Activated T-cell treated with anti-CD3 and anti-CD28 coated beads for 48 hours (primary cell): ENCODE data around the gene S1PR5.
"Not testable (repeated sequence)": the region's sequence is repeated elsewhere in the genome, so short reads cannot be mapped to it uniquely, and the experiment has no call there.

Experiments used
- DNase-seq: peaks from one replicate; pipeline ENCODE4 v3.0.0-alpha.2; 2020; ENCODE audit warnings: low read depth

The S1PR5 gene, protein sequence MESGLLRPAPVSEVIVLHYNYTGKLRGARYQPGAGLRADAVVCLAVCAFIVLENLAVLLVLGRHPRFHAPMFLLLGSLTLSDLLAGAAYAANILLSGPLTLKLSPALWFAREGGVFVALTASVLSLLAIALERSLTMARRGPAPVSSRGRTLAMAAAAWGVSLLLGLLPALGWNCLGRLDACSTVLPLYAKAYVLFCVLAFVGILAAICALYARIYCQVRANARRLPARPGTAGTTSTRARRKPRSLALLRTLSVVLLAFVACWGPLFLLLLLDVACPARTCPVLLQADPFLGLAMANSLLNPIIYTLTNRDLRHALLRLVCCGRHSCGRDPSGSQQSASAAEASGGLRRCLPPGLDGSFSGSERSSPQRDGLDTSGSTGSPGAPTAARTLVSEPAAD

GRCh38 chr19:10517361-10517759, at the start of gene S1PR5:
S1PR5 (minus strand) TSS chr19:10517447; CDS start chr19:10515011, 2,436 bp downstream.
- DNase-seq: no peak

DNA sequence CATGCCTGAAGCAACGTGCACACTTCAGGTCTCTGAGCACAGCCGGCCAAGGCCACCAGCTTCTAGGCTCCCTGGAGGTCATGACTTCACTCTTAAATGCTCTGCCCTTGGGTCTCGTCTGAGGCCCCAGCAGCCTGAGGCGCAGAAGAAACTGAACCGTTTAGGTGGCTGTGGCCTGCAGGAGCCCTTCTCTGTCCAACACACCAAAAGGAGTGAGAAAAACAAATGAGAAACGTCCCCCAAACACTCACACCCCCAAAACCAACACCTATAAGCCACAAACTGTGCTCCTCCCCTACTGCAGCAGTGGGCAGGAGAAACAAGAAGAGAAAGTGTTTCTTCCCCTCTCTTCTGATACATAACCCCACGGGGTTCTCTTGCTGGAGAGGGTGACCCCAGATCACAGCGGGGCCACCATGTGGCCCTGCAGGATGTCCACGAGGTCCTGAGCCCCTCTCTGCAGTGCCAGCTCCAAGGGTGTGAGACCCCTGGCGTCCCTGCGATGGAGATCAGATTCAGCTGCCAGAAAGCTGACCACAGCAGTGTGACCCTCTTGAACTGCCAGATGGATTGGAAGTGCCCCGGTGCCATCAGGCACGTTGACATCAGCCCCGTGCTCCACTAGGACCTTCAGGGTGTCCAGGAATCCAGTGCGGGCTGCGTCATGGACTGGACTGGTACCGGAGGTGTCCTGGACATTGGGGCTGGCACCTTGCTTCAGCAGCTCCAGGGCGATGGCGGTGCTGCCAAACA, 49.6 kb upstream of the S1PR5 start:
- DNase-seq: peak; percentile 52

GRCh38 chr19:10566408-10566657, 49.1 kb upstream of the S1PR5 start:
- DNase-seq: no peak

DNA sequence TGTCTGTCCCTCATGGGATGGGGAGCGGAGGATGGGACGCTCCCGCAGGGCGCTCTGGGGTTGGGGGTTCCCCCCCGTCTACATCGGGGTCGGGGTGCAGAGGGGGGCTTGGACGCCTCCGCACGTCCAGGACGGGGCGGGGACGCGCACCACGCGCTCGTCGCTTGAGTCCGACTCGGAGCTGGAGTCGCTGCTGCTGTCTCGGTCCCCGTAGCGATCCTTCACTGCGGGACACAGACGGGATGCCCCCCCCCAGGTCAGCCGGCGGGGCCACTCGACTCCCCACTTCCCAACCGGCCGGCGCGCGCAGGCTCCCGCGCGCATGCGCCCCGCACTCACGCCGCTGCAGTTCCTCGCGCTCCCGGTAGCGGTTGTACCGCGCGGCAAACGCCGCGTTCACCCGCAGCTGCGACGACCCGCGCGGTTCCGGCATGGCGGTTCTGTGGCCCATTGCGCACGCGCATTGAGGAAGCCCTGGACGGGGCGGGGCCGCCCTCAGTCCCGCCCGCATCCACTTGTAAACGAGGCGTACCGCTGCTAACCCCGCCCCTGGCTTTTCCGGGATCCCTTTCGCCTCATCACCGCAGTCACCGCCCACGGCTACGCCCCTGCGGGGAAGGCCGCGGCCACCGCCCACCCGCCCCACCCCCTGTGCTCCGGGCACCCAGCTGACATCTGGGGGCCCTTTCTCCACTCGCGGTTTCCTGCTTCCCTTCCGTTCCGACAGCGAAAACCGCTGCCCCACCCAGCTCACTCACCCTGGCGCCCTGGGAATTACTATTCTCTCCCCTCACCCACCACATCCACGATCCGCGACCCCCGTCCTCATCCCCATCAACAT, 48.5 kb upstream of the S1PR5 start, which contains the start of gene KRI1:
Gene KRI1 (minus strand): TSS at position 444 of the 841 bp plus-strand sequence. CDS start 11 bp downstream, at position 433.
- DNase-seq: peak; percentile 99

GRCh38 chr19:10565028-10565566, 47.9 kb upstream of the S1PR5 start:
- DNase-seq: peak; percentile 52

DNA sequence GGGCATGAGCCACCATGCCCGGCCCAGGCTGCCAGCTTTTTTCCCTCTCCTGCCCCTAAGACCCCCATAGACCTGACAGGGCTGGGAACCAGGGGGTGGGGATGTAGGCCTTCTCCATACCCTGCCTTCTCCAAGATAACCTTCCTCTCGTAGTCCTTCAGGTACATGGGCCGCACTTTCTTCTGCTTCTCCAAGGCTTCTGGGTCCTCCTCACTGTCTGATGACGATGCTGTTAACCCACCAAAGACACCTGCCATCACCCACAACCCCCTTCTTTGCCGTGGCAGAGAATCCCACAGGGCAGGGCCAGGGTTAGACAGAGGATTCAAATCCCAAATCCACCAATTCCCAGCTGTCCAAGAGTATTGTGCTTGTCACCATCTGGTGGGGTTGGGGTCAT, 45.4 kb upstream of the S1PR5 start:
- no peak for DNase-seq

DNA sequence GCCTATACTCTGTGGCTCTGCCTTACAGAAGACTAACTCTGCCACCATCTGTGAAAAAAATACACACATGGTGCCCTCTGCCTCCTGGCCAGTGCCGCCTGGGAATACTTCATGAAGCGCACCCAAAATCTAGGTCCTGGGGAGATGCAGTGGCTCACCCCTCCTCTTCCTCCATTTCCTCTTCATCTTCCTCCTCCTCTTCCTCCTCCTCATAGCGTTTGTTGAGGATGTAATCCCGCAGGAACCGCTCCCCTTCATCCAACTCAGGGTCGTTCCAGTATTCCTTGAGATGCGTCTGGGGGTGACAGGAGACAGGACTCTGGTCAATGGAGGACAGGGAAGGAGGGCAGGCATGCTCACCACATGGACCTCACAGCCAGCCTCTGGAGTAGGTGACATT, 42.9 kb upstream of the S1PR5 start:
- no peak for DNase-seq

GRCh38 chr19:10557603-10558197, 40.5 kb upstream of the S1PR5 start:
- no peak for DNase-seq

- DNase-seq: no peak
These were observed 38.3 kb upstream of the S1PR5 start for GRCh38 chr19:10555610-10555973.

DNA sequence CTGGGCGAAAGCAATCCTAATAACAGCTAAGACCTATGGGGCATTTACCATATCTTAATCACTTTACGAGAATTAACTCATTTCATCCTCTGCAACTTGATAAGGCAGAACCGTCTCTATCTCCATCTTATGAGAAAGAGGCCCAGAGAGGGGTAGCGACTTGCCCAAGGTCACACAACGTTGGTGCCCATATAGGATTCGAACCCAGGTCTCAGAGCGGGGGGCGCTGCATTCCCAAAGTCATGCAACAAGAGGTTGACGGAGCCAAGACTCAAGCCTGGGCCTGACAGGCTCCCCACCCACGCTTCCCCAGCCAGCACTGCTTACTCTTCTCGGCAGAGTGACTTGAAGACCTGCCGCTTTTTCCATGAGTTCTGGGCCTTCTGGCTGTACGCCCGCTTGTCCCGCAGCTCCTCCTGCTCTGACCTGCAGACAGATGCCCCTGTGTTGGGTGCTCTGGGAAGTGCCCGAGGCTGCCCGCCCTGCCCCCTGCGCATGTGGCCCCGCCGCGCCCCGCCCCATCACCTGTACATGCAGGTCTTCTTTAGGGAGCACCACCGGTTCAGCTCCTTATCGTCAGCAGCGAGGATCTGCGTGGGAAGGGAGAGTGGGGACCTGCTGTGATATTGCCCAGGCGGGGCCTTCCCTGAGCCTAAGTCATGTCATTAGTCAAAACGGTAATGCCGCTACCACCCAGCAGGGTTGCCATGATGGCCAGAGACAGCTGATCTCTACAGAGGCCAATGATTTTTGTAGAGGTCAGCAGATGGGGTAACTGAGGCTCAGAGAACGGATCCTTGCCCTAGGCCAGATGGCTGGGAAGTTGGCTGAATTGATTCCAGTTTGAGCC, 37.7 kb upstream of the S1PR5 start:
- no peak for DNase-seq

DNA sequence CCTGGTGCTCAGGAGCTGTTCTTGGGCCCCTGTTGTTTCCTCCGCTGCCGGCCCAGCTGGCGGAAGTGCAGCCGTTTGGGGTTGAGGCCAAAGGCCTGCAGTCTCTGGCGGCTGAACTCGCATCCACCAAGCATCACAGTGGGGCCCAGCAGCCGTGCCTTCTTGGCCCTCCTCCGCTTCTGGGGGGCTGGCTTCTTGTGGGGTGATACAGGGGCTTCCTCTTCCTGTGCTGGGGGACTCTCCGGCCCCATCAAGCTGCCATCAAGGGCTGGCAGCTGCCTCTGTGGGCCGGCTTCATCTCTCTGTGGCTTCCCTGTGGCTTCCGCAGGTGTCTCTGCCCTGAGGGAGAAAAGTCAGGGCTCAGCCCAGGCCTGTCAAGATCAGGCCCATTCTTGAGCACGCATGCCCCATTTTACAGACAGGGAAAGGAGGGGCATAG, 36.7 kb upstream of the S1PR5 start:
- no peak for DNase-seq

- no peak for DNase-seq
These were observed 35.9 kb upstream of the S1PR5 start for GRCh38 chr19:10553087-10553667.

DNA sequence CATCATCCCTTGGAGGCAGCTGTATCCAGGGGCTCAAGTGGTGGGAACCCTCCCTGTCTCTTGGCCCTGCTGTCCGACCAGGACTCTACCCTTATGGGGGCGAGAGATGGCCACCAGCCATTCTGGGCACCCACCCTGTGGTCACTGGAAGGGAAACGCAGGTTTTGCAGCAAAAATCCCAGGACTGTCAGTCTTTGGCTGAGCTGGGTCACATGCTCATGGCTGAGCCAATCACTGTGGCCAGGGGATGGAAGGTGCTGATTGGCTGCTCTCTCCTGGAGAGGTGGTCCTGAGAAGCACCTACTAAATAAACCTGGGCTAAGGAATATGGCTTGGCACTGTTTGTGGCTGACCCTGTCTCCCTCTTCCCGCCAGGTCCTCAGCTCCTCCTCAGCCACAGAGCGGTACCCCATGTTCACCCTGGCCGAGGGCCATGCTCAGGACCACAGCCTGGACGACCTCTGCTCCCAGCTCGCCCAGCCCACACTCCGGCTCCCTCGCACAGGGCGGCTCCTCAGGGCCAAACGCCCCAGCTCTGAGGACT, 35.3 kb upstream of the S1PR5 start:
- no peak for DNase-seq

GRCh38 chr19:10551698-10552301, 34.6 kb upstream of the S1PR5 start:
- DNase-seq: no peak

DNA sequence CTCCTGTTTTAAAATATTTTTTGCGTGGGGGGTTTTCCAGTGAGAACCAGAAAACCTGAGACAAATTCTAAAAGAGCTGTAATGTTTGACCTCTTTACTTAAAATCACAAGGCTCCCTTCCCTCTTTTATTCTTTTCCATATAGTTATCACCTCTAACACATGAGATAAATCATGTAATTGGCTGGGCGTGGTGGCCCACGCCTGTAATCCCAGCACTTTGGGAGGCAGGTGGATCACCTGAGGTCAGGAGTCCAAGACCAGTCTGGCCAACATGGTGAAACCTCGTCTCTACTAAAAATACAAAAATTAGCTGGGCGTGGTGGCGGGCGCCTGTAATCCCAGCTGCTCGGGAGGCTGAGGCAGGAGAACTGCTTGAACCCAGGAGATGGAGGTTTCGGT, 33.8 kb upstream of the S1PR5 start:
- not testable (repeated sequence) for DNase-seq

- DNase-seq: no peak
These were observed 33.1 kb upstream of the S1PR5 start for GRCh38 chr19:10550336-10550735.

DNA sequence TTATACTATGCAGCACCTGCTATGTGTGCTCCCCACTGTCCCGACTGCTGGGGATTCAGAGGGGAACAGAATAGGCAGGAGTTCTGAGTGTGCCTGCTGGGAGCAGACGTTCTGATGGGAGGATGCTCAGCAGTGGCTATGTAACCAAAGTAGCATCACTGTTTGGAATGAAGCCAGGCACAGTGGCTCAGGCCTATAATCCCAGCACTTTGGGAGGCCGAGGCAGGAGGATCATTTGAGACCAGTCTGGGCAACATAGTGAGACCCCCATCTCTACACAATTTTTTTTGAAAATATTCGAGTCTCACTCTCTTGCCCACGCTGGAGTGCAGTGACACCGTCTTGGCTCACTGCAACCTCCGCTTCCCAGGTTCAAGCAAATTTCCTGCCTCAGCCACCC, 32.5 kb upstream of the S1PR5 start:
- DNase-seq: no peak

- DNase-seq: no peak
These were observed 31.6 kb upstream of the S1PR5 start for GRCh38 chr19:10548746-10549276.

GRCh38 chr19:10546817-10547216, 29.6 kb upstream of the S1PR5 start:
- no peak for DNase-seq
